ENCODE measurements around the gene FAM241A. TPM values are rescaled to one million over a fixed set of nuclear protein-coding genes. Genes with fewer than 3 reads are reported as not detected.

The FAM241A gene
- polyA plus RNA-seq, 1 experiment, result 0.36 TPM

DNA sequence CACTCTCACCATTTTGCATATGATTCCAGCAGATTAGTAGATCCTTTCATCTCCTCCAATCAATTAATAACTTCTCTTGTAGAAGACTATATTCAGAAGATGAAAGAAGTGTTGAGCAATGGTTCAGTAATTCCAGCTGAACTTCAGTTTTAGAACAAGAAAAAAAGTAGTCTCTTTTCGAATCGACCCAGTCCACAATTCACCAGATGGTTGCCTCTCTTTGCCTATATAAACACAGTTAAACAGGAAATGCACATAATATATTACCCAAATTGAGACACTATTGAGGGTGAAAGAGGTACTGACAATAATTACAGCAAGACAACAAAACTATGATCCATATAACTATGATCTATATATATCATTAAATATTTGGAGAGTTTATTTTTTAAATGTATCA, 16.8 kb upstream of the FAM241A start:
- Histone ChIP-seq H3K27ac (ENCODE audit: low read depth, low read length) (no peak overlapping the region), H3K4me3 (ENCODE audit: low read depth, low read length) (no peak overlapping the region), H3K27me3 (ENCODE audit: control insufficient read depth, insufficient read depth, low read length) (no peaks in the 10 kb centered on the region), H3K9me3 (ENCODE audit: control insufficient read depth, insufficient read depth, low read length) (no peaks in the 10 kb centered on the region)
- CTCF ChIA-PET, result no interaction called here
- POLR2A ChIA-PET, result no interaction called here
- TF ChIP-seq, protein P1, sequence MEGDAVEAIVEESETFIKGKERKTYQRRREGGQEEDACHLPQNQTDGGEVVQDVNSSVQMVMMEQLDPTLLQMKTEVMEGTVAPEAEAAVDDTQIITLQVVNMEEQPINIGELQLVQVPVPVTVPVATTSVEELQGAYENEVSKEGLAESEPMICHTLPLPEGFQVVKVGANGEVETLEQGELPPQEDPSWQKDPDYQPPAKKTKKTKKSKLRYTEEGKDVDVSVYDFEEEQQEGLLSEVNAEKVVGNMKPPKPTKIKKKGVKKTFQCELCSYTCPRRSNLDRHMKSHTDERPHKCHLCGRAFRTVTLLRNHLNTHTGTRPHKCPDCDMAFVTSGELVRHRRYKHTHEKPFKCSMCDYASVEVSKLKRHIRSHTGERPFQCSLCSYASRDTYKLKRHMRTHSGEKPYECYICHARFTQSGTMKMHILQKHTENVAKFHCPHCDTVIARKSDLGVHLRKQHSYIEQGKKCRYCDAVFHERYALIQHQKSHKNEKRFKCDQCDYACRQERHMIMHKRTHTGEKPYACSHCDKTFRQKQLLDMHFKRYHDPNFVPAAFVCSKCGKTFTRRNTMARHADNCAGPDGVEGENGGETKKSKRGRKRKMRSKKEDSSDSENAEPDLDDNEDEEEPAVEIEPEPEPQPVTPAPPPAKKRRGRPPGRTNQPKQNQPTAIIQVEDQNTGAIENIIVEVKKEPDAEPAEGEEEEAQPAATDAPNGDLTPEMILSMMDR (IDR thresholded peaks at IDR 0.05; ENCODE audit: low read depth, low read length), result no peak
- DNase-seq (ENCODE audit: low read depth, low spot score), result no peak

DNA sequence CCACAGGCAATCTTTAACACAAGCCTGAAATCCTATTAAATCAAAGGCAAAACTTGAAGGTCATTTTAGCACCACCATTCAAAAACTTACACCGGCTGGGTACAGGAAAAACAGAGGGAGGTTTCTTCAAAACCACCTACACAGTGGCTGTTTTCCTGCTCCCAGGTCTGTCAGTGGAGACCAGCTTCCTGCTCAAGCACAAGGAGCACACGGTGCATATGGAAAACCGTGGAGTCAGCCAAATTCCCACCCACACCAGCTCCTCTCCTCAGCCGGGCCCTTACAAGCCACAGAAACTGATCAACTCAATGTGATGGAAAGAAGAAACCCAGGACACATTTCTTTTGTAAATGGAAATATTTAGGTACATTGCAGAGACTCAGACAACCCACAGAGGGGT, 14.3 kb upstream of the FAM241A start:
- no peaks in the 10 kb centered on the region for H3K9me3 ChIP-seq (ENCODE audit: control insufficient read depth, insufficient read depth, low read length)
- H3K27me3 ChIP-seq (ENCODE audit: control insufficient read depth, insufficient read depth, low read length), result no peaks in the 10 kb centered on the region
- no peak overlapping the region for H3K27ac ChIP-seq (ENCODE audit: low read depth, low read length)
- ChIA-PET POLR2A (no interaction called here), CTCF (interaction anchor here (0.6 to 1.2 kb wide), 3 partner anchors 13 to 509 kb away, joined by 3 to 5 read pairs (median 3); no protein-coding TSS in a partner anchor)
- no peak for DNase-seq (ENCODE audit: low read depth, low spot score)
- H3K4me3 ChIP-seq (ENCODE audit: low read depth, low read length), result no peak overlapping the region
- TF ChIP-seq, protein P1 (IDR thresholded peaks at IDR 0.05; ENCODE audit: low read depth, low read length), result no peak

DNA sequence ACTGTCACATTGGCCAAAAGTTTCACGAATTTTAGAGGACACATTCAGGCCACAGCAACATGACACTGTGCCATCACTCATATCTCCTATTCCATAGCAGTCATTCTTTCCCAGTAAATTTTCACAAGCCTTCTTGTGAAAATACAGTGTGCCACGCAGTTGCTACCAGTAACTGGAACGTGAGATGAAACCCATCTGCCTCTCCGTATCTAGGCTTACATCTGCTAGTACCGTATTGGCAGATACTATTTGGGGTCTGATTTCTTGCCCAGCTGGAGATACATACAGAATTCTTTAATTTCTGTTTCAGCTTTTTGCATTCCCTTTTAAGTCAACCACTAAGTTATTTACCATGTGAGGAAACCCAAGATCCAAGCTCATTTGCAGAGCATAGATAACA, 8.7 kb upstream of the FAM241A start:
- DNase-seq (ENCODE audit: low read depth, low spot score), result no peak
- H3K4me3 ChIP-seq (ENCODE audit: low read depth, low read length), result no peak overlapping the region
- TF ChIP-seq, protein P1 (IDR thresholded peaks at IDR 0.05; ENCODE audit: low read depth, low read length), result no peak
- CTCF ChIA-PET, result interaction anchor here (0.5 to 1.5 kb wide), 2 partner anchors 13 to 1515 kb away, joined by 3 to 4 read pairs; no protein-coding TSS in a partner anchor
- no peak overlapping the region for H3K27ac ChIP-seq (ENCODE audit: low read depth, low read length)
- H3K9me3 ChIP-seq (ENCODE audit: control insufficient read depth, insufficient read depth, low read length), result no peaks in the 10 kb centered on the region
- H3K27me3 ChIP-seq (ENCODE audit: control insufficient read depth, insufficient read depth, low read length), result no peaks in the 10 kb centered on the region
- POLR2A ChIA-PET, result no interaction called here

DNA sequence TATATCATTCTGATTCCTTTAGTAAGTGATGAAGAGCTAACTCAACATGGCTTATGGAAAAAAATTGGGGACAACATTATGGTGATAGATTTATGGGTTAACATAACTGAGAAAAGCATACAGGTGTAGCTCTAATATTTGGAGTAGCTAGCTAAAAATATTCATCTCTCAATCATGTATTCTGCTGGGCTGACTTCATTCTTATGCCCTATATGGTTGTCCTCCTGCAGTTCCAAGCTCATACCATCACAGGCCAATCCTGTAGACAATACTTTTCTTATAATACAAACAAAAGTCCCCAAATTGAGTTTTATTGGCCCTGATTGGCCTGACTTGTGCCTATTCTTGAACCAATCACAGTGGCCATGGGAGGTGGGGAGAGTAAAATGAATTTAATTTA, 6.7 kb upstream of the FAM241A start:
- Histone ChIP-seq H3K4me3 (ENCODE audit: low read depth, low read length) (no peak overlapping the region), H3K9me3 (ENCODE audit: control insufficient read depth, insufficient read depth, low read length) (no peaks in the 10 kb centered on the region), H3K27ac (ENCODE audit: low read depth, low read length) (no peak overlapping the region), H3K27me3 (ENCODE audit: control insufficient read depth, insufficient read depth, low read length) (no peaks in the 10 kb centered on the region)
- DNase-seq (ENCODE audit: low read depth, low spot score), result no peak
- ChIA-PET CTCF (interaction anchor here (4.3 kb wide), 1 partner anchor 39 kb away, joined by 13 read pairs; no protein-coding TSS in a partner anchor), POLR2A (interaction anchor here (0.6 kb wide), 1 partner anchor 50 kb away, joined by 10 read pairs; no protein-coding TSS in a partner anchor)
- TF ChIP-seq, protein P1 (IDR thresholded peaks at IDR 0.05; ENCODE audit: low read depth, low read length), result no peak

DNA sequence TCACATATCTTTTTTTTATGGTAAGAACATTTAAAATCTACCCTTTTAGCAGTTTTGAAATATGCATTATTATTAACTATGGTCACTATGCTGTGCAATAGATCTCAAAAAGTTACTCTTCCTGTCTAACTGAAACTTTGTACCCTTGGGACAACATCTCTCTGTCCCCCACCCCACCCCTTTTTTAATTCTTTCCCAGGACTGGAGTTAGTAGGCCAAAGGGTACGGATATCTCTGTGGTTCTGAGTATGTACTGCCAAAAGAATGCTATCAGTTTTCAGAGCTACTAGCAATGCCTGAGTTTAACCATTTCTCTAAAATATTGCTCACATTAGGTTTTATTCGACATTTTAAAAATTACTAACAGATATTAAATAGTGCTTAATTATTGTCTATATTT, 4.7 kb upstream of the FAM241A start:
- POLR2A ChIA-PET, result no interaction called here
- CTCF ChIA-PET, result interaction anchor here (0.6 to 4.3 kb wide), 2 partner anchors 41 to 57 kb away, joined by 5 to 13 read pairs; no protein-coding TSS in a partner anchor
- H3K27me3 ChIP-seq (ENCODE audit: control insufficient read depth, insufficient read depth, low read length), result no peaks in the 10 kb centered on the region
- no peak for DNase-seq (ENCODE audit: low read depth, low spot score)
- TF ChIP-seq, protein P1 (IDR thresholded peaks at IDR 0.05; ENCODE audit: low read depth, low read length), result no peak
- H3K27ac ChIP-seq (ENCODE audit: low read depth, low read length), result no peak overlapping the region
- H3K9me3 ChIP-seq (ENCODE audit: control insufficient read depth, insufficient read depth, low read length), result no peaks in the 10 kb centered on the region
- H3K4me3 ChIP-seq (ENCODE audit: low read depth, low read length), result no peak overlapping the region

Data from AG04450 (cell line).